CD4-positive, alpha-beta T cell treated with Interleukin-21 for 1 hour (primary cell): Measurements from ENCODE around the gene HDAC11.

Experiments used
- DNase-seq: peaks from one replicate; pipeline ENCODE4 v3.0.0-alpha.2; 2020

HDAC11 gene

GRCh38 chr3:13528217-13528867 is 48.2 kb downstream of the HDAC11 start:
- DNase-seq, result no peak

GRCh38 chr3:13529196-13530112 is 49.3 kb downstream of the HDAC11 start:
- no peak for DNase-seq

DNA sequence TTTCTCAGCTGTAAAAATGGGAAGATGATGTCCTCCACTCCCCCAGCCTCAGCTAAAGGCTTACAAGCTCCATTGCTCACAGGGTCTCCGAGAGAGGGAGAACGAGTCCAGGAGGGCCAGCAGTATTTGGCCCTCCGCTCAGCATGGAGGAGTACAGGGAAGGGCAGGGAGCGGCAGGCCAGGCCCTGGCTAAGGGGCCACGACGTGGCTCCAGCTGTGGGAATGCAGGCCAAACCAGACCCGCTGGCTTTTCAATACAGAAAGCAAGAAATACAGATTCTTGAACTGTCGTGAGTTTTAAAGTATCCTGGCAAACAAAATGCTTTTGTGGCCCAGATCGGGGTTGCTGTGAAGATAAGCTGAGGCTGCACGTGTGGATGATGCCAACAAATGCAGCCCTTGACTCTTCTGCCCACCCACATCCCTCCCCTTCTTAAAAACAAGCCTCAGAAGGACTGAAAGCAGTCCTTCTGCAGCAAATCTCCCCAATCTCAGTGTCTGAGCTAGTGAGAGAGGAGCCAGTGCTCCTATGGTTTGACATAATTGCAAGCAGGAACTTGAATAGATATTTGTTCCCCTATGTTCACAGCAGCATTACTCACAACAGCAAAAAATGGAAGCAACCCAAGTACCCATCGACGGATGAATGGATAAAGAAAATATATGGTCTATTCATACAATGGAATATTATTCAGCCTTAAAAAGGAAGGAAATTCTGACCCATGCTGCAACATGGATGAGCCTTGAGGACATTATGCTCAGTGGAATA is 50.3 kb downstream of the HDAC11 start:
- no peak for DNase-seq

DNA sequence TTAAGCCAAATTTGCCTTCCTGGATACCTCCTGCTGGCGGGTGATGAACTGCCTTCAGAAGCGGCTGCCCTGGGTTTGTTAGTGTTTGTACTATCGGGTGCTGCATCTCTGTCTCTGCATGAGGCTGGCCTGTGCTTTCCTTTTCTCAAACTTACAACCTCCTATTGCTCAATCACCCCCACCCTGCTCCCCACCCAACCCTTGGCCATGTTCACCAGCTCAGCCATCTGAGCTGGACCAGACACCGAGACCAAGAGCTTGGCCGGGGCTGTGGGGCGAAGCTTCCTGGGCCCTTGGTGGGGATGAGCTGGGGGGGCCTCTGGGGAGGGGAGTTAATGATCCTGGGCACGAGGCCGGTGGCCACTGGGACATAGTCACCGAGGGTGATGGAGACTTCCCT is 52.0 kb downstream of the HDAC11 start:
- DNase-seq, result no peak

GRCh38 chr3:13532631-13533030 is 52.5 kb downstream of the HDAC11 start:
- no peak for DNase-seq

- DNase-seq, result no peak
These were observed 53.8 kb downstream of the HDAC11 start for GRCh38 chr3:13533885-13534301.

GRCh38 chr3:13535526-13535875 is 55.4 kb downstream of the HDAC11 start:
- no peak for DNase-seq

DNA sequence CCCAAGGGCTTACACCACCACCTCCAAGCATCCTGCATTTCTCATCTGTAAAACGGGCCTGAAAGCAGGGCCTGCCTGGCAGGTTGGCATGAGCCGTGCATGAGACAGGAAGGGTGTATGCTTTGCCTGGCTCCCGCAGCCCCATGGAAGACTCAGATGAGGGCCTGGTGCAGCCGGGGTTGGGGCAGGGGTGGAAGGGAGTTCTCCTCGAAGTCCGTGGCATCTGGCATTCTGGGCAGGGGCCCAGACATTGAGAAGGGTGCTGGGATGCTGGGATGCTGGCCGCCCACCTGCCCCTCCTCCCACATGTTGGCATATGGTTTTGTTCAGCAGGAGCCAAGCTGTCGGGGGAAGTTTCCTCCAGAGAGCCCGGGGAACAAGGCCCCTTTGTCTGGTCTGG is 55.8 kb downstream of the HDAC11 start:
- DNase-seq, result no peak

GRCh38 chr3:13536432-13536831 is 56.3 kb downstream of the HDAC11 start:
- no peak for DNase-seq

GRCh38 chr3:13536832-13537231 is 56.7 kb downstream of the HDAC11 start:
- DNase-seq, result no peak

- DNase-seq, result no peak
These were observed 57.3 kb downstream of the HDAC11 start for GRCh38 chr3:13537244-13537908.

GRCh38 chr3:13537909-13538296 is 57.8 kb downstream of the HDAC11 start:
- no peak for DNase-seq

GRCh38 chr3:13538520-13539291 is 58.6 kb downstream of the HDAC11 start:
- DNase-seq, result no peak

DNA sequence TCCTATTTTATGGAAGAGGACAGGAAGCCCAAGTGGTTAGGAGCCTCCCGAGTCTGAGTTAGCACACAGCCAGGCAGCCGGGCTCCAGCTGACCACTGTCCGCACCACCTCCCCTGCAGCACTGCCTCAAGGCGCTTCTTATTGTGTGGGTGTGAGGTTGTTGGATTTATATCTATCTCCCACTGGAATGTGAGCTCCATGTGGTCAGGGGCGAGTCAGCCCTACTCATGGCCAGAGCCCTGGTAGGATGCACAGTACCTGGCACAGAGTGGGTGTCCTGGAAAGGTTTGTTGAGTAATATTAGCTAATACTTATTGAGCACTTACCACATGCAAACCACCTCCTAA is 59.2 kb downstream of the HDAC11 start:
- DNase-seq, result no peak

DNA sequence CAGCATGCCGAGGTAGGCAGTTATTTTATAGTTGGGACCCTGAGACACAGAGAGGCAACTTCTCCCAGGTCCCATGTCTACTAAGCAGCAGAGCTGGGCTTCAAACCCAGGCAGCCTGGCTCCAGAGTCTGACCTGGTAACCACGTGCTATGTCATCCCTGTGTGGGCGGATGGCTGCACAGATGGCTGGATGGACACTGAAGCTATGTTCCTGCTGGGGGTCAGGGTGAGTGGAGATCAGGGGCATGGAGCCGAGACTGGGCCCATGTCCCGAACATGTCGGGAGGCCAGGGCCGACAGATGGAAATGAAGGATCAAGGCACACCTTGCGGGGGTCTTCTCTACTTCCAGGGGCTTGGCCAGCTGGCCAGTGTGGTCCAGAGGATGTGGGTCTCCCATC is 59.6 kb downstream of the HDAC11 start:
- no peak for DNase-seq

- no peak for DNase-seq
These were observed 60.3 kb downstream of the HDAC11 start for GRCh38 chr3:13540297-13540995.

- no peak for DNase-seq
These were observed 61.6 kb downstream of the HDAC11 start for GRCh38 chr3:13541691-13542090.

DNA sequence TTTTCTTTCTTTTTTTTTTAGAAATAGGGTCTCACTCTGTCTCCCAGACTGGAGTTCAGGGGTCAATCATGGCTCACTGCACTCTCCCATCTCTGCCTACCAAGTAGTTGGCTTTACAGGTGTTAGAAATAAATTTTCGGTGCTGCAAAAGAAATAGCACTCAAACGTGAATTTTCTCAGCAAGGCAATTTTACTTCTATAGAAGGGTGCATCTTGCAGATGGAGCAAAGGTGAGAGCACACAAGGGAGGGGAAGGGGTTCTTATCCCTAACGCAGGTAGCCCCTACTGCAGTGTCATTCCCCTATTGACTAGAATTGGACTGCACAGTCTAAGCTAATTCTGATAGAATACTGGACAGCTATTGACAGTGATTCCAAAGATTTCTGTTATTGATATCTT is 62.0 kb downstream of the HDAC11 start:
- DNase-seq, result no peak

GRCh38 chr3:13543253-13543652 is 63.1 kb downstream of the HDAC11 start:
- no peak for DNase-seq

- DNase-seq, result peak; percentile 44
These were observed 64.3 kb downstream of the HDAC11 start for GRCh38 chr3:13544293-13544831.

- no peak for DNase-seq
These were observed 65.0 kb downstream of the HDAC11 start for GRCh38 chr3:13544951-13545651.
